GM20431 (cell line): Measurements from ENCODE around the gene BCL2L11.

Experiments used
- in situ Hi-C: fragments of 300-500 bp; cut with MseI, MboI; formaldehyde crosslinking; loops from one replicate; pipeline ENCODE4 v1.15.0; 2020; ENCODE audit warnings: low sequenced_read_pairs; ENCODE audit not compliant: unreplicated experiment

BCL2L11 gene

GRCh38 chr2:111186121-111186715 is 65.5 kb downstream of the BCL2L11 start:
- in situ Hi-C loops = no loop called here

GRCh38 chr2:111186933-111187332 is 66.2 kb downstream of the BCL2L11 start:
- in situ Hi-C loops = no loop called here

GRCh38 chr2:111188681-111189080 is 68.0 kb downstream of the BCL2L11 start:
- in situ Hi-C loops = no loop called here

GRCh38 chr2:111189106-111189505 is 68.4 kb downstream of the BCL2L11 start:
- in situ Hi-C loops = no loop called here

- in situ Hi-C loops = no loop called here
These were observed 70.3 kb downstream of the BCL2L11 start for GRCh38 chr2:111190816-111191540.

GRCh38 chr2:111191877-111192276 is 71.2 kb downstream of the BCL2L11 start:
- in situ Hi-C loops = no loop called here

GRCh38 chr2:111192776-111193368 is 72.2 kb downstream of the BCL2L11 start:
- in situ Hi-C loops = no loop called here

- in situ Hi-C loops = no loop called here
These were observed 74.3 kb downstream of the BCL2L11 start for GRCh38 chr2:111194835-111195621.

GRCh38 chr2:111196435-111196834 is 75.7 kb downstream of the BCL2L11 start:
- in situ Hi-C loops = no loop called here

GRCh38 chr2:111198701-111199100 is 78.0 kb downstream of the BCL2L11 start:
- in situ Hi-C loops = no loop called here

- in situ Hi-C loops = no loop called here
These were observed 79.1 kb downstream of the BCL2L11 start for GRCh38 chr2:111199840-111200239.

GRCh38 chr2:111200333-111200881 is 79.7 kb downstream of the BCL2L11 start:
- in situ Hi-C loops = no loop called here

- in situ Hi-C loops = no loop called here
These were observed 80.5 kb downstream of the BCL2L11 start for GRCh38 chr2:111201214-111201613.

- in situ Hi-C loops = no loop called here
These were observed 81.7 kb downstream of the BCL2L11 start for GRCh38 chr2:111202266-111203040.

- in situ Hi-C loops = no loop called here
These were observed 84.0 kb downstream of the BCL2L11 start for GRCh38 chr2:111204706-111205105.

- in situ Hi-C loops = no loop called here
These were observed 85.1 kb downstream of the BCL2L11 start for GRCh38 chr2:111205774-111206173.

- in situ Hi-C loops = no loop called here
These were observed 87.1 kb downstream of the BCL2L11 start for GRCh38 chr2:111207851-111208250.

- in situ Hi-C loops = no loop called here
These were observed 87.9 kb downstream of the BCL2L11 start for GRCh38 chr2:111208639-111209038.

GRCh38 chr2:111209045-111209514 is 88.4 kb downstream of the BCL2L11 start:
- in situ Hi-C loops = no loop called here

- in situ Hi-C loops = no loop called here
These were observed 89.3 kb downstream of the BCL2L11 start for GRCh38 chr2:111210036-111210435.
